ENCODE data around the gene FIZ1. TPM values are rescaled to one million over a fixed set of nuclear protein-coding genes. Genes with fewer than 3 reads are reported as not detected.

Gene FIZ1
- total RNA-seq, 2 donors from 2014 or later = 14.5 to 17.0 TPM

Other genes starting within 250 kb of the FIZ1 start
- not detected for gene COX6B2, start 244.8 kb downstream of the FIZ1 start, total RNA-seq
- not detected for gene GARIN5B, start 236.3 kb downstream of the FIZ1 start, total RNA-seq
- not detected for gene IL11, start 229.1 kb downstream of the FIZ1 start, total RNA-seq
- not detected for gene TMEM190, start 222.7 kb downstream of the FIZ1 start, total RNA-seq
- gene TMEM238, start 215.2 kb downstream of the FIZ1 start, total RNA-seq = under 1 TPM; 0.84 to 0.97 TPM
- 100 to 1,000 TPM; 789 to 866 TPM for gene RPL28, start 213.6 kb downstream of the FIZ1 start, total RNA-seq
- gene UBE2S, start 191.7 kb downstream of the FIZ1 start, total RNA-seq = 10 to 100 TPM; 18.1 to 29.9 TPM
- not detected for gene SHISA7, start 156.2 kb downstream of the FIZ1 start, total RNA-seq
- gene ISOC2, start 137.9 kb downstream of the FIZ1 start, total RNA-seq = 10 to 100 TPM; 58.4 to 60.5 TPM
- gene C19orf85, start 134.8 kb downstream of the FIZ1 start, total RNA-seq = not detected
- gene ZNF628, start 122.9 kb downstream of the FIZ1 start, total RNA-seq = 1 to 10 TPM; 5.3 to 9.0 TPM
- gene NAT14, start 114.3 kb downstream of the FIZ1 start, total RNA-seq = 10 to 100 TPM in 1 of 2 donors, 1 to 10 TPM in 1; 9.2 to 13.7 TPM
- gene SSC5D, start 111.1 kb downstream of the FIZ1 start, total RNA-seq = 1 to 10 TPM; 5.7 to 6.7 TPM
- 100 to 1,000 TPM; 151 to 181 TPM for gene SBK2, start 62.4 kb downstream of the FIZ1 start, total RNA-seq
- gene SBK3, start 54.0 kb downstream of the FIZ1 start, total RNA-seq = 10 to 100 TPM; 55.3 to 62.7 TPM
- gene ZNF579, start 18.7 kb downstream of the FIZ1 start, total RNA-seq = 10 to 100 TPM; 10.8 to 12.7 TPM
- gene ZNF524, start 771 bp upstream of the FIZ1 start, total RNA-seq = 10 to 100 TPM; 14.1 to 18.7 TPM
- gene ZNF865, start 6.1 kb upstream of the FIZ1 start, total RNA-seq = 10 to 100 TPM; 16.2 to 20.2 TPM
- 10 to 100 TPM; 11.1 to 11.7 TPM for gene ZNF784, start 25.0 kb upstream of the FIZ1 start, total RNA-seq
- 10 to 100 TPM; 17.7 to 27.7 TPM for gene ZNF580, start 41.5 kb upstream of the FIZ1 start, total RNA-seq
- 1 to 10 TPM; 8.4 to 8.6 TPM for gene ZNF581, start 44.1 kb upstream of the FIZ1 start, total RNA-seq
- gene CCDC106, start 48.7 kb upstream of the FIZ1 start, total RNA-seq = 10 to 100 TPM; 17.4 to 19.4 TPM
- 10 to 100 TPM; 82.4 to 87.5 TPM for gene U2AF2, start 55.5 kb upstream of the FIZ1 start, total RNA-seq
- gene EPN1, start 75.7 kb upstream of the FIZ1 start, total RNA-seq = 100 to 1,000 TPM; 148 to 165 TPM
- gene NLRP9, start 138.9 kb upstream of the FIZ1 start, total RNA-seq = not detected
- not detected for gene RFPL4A, start 159.6 kb upstream of the FIZ1 start, total RNA-seq
- not detected for gene RFPL4AL1, start 169.6 kb upstream of the FIZ1 start, total RNA-seq
- gene NLRP11, start 232.5 kb upstream of the FIZ1 start, total RNA-seq = not detected
- gene NLRP4, start 237.0 kb upstream of the FIZ1 start, total RNA-seq = not detected

Measured in left cardiac atrium (tissue), 2 donors.